ENCODE data around the gene DYRK1A.

DNA sequence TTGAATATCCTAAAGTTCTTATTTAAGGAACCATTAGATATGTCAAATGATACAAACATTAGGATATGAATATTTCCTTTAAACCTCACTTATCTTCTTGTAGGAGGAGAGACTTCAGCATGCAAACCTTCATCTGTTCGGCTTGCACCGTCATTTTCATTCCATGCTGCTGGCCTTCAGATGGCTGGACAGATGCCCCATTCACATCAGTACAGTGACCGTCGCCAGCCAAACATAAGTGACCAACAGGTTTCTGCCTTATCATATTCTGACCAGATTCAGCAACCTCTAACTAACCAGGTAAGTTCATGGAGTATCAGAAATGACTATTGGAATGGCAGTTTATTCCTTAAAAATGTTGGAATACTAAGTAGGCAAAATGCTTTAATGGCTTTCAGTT is 106.0 kb downstream of the DYRK1A start:
- TF ChIP-seq, protein P1, sequence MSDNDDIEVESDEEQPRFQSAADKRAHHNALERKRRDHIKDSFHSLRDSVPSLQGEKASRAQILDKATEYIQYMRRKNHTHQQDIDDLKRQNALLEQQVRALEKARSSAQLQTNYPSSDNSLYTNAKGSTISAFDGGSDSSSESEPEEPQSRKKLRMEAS (IDR thresholded peaks at IDR 0.05; ENCODE audit: low read depth, low read length), result no peak
- TF ChIP-seq, protein P2, sequence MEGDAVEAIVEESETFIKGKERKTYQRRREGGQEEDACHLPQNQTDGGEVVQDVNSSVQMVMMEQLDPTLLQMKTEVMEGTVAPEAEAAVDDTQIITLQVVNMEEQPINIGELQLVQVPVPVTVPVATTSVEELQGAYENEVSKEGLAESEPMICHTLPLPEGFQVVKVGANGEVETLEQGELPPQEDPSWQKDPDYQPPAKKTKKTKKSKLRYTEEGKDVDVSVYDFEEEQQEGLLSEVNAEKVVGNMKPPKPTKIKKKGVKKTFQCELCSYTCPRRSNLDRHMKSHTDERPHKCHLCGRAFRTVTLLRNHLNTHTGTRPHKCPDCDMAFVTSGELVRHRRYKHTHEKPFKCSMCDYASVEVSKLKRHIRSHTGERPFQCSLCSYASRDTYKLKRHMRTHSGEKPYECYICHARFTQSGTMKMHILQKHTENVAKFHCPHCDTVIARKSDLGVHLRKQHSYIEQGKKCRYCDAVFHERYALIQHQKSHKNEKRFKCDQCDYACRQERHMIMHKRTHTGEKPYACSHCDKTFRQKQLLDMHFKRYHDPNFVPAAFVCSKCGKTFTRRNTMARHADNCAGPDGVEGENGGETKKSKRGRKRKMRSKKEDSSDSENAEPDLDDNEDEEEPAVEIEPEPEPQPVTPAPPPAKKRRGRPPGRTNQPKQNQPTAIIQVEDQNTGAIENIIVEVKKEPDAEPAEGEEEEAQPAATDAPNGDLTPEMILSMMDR (IDR thresholded peaks at IDR 0.05; ENCODE audit: low read depth, low read length), result no peak
- no peak for TF ChIP-seq POLR2A (IDR thresholded peaks at IDR 0.05; ENCODE audit: extremely low read depth, insufficient read length)

All from NB4 (cell line).